NCI-H345 (cell line): ENCODE data around the gene RNLS.

Experiments
- DNase-seq: peaks from one replicate; lab custom pipeline; 2025; lab: John Stamatoyannopoulos, UW

RNLS gene

GRCh38 chr10:88431103-88431502 lies 152.0 kb downstream of the RNLS start:
- DNase-seq = no peak

GRCh38 chr10:88428976-88429375 lies 154.1 kb downstream of the RNLS start:
- DNase-seq = no peak

- DNase-seq = peak; percentile 21
Measured at GRCh38 chr10:88428442-88428841, 154.7 kb downstream of the RNLS start.

- no peak for DNase-seq
Measured at GRCh38 chr10:88427024-88427423, 156.1 kb downstream of the RNLS start.

- no peak for DNase-seq
Measured at GRCh38 chr10:88424881-88425280, 158.2 kb downstream of the RNLS start.

GRCh38 chr10:88423732-88424131 lies 159.4 kb downstream of the RNLS start:
- no peak for DNase-seq

DNA sequence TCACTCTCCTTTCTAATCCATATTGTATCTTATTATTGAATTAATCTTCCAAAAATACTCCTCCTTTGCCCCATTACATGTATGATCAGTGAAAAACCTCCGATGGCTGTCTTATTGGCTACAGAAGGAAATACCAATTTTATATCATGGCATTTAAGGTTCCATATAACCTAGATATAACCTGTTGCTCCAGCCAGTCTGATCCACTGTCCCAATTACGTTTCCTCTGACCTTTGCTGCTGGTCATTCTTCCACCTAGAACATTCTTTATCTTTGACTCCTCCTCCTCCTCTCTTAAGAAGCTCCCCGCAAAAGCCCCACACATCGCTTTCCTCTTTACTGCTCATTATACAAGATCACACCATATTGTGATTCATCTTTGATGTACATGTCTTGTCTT lies 161.5 kb downstream of the RNLS start:
- DNase-seq = no peak

- DNase-seq = no peak
Measured at GRCh38 chr10:88418871-88419270, 164.2 kb downstream of the RNLS start.

DNA sequence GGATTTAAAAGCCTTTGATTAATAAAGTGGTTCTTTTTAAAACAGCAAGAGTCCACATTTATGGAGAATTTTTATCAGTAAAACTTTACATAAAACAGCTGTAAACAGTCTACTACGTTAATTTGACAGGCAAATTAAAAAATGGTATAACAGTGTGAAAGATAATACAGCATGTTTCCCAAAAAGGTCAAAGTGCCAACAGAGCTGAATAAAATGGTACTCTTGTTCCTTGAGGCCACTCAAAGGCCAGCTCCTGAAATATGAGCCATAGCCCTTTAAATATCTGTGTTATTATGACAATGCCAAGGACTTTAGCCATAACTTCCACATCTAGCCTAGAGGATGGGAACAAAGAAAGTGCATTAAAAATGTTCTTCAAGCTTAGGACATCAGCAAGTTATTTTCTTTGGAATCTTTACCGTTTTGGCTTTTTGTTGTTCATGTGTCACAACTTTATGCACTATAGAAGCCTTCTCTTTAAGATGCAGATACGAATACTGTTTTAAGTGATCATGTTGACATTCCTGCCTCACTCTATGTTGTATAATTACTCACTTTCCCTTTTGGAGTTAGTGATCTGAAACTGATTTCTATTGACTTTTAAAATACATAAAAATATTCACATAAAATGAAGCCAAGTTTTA lies 165.6 kb downstream of the RNLS start:
- no peak for DNase-seq

- DNase-seq = no peak
Measured at GRCh38 chr10:88416801-88417200, 166.3 kb downstream of the RNLS start.

DNA sequence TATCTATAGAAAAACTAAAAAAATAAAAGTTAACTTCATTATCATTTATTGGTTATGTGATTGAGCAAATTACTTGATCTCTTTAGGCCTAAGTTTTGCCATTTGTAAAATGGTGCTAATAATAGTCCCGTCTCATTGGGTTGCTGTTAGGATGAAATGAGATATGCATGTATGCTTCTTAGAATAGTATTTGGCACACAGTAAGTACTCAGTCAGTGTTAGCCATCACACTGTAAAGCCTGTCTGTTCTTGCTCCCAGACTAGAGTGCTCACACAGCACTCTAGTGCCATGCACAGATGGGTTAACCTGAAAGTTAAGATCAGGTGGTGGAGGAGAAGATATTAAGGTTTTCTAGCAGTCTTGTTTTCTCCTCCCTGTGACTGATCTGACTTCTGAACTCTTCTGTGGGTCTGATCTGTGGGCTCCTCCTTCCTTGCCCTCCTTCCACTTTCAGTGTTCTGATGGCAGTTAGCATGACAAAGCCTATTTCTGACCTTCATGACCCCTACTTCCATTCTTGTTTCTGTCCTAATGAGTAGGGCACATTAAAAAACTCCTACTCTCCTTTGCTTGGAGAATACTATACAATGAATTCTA lies 167.5 kb downstream of the RNLS start:
- no peak for DNase-seq

GRCh38 chr10:88413412-88413811 lies 169.7 kb downstream of the RNLS start:
- DNase-seq = no peak

DNA sequence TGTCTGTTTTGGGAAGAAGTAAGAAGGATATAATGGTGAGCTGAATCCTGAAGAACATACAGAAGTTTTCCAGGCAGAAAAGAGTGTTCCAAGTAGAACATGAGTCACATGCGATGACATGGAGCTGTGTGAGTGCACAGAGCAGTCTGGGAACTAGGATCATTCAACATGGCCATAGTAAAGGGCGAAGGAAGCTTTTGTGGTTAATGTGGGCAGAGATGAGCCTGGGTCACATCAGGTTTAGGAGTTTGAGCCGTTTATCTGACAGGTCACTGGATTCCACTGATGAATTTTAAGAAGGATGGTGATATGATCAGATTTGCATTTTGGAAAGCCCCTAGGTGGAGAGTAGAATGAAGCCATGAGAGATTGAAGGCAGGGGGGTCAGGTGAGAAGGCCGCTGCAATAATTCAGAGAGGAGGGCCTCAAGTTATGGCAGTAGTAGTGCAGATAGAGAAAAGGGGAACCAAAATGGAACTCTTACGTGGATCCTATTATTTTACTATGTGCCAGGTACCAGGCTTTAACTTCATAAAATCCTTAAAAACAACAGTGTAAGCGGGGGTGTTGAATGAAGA lies 171.3 kb downstream of the RNLS start:
- no peak for DNase-seq

DNA sequence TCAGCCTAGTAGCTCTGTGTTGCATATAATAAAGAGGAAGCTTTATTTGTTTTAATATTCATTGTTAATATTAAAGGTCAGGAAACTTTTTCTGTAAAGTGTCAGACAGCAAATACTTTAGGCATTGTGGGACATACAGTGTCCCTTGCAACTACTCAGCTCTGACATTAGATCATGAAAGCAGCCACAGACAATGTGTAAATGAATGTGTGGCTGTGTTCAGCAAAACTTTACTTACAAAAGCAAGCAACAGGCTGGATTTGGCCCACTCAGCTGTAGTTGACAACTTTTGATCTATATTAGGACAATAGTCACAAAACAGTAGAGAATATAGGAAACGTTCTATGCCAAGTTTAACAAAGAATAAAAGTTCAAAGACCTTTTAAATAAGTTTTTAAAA lies 173.3 kb downstream of the RNLS start:
- no peak for DNase-seq

DNA sequence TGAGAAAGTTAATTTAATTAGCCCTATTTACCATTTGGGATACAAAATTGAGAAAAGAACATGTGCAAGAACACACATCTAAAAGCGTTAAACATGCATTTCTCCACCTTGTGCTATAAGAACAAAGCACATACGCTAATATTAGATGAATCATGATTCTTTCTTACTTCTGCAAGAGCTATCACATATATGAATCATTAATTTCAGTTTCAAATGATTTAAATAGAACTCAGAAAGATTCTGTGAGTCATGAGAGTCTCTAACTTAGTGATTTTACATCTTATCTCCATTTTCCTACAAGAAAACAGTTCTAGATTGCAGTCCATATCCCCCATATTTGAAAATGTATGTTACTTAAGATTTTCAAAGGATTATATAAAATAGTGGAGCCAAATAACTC lies 173.9 kb downstream of the RNLS start:
- no peak for DNase-seq

DNA sequence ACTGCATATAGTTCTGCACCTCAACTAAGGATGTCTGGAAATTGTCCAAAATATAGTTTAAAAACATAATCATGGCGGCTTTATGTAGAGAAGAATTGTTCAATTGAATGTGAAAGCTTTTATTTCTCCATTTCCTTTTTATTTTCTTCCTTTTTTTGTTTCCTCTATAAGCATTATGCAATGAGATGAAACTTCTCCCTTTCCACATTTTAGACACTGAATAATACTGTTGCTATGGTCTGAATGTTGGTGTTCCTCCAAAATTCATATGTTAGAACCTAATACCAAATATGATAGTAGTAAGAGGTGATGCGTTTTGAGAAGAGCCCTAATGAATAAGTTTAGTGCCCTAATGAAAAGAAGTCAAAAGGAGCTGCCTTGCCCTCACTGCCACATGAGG lies 175.0 kb downstream of the RNLS start:
- DNase-seq = no peak

GRCh38 chr10:88404133-88404532 lies 179.0 kb downstream of the RNLS start:
- no peak for DNase-seq

DNA sequence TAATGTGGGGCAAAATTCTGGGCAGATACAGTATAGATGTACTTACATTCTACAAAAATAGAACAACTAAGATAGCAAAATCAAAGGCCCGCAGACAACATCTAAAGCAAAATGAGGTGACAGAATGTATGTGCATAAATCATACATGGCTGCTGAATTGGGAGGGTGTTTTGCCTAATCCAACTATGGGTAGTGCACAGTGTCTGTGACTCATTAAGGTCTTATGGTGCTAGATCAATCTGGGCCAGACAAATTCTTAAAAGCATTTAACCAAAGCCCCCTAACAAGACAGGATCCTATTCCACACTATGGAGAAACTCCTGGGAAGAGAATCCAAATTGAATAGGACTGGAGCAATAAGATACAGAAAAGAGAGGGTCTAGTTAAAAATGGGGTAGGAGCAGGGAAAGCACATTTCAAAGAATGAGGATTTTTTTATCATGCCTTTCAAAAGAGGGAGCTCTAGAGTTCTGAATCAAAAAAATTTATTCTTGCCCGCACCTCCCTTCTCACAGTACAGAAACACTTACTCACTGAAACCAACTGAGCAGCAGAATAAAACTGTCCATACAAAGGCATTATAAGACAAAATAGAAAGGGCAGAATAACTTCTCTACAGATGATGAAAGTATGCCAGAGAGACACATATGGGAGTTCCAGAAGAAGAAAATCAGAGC lies 181.3 kb downstream of the RNLS start:
- no peak for DNase-seq

DNA sequence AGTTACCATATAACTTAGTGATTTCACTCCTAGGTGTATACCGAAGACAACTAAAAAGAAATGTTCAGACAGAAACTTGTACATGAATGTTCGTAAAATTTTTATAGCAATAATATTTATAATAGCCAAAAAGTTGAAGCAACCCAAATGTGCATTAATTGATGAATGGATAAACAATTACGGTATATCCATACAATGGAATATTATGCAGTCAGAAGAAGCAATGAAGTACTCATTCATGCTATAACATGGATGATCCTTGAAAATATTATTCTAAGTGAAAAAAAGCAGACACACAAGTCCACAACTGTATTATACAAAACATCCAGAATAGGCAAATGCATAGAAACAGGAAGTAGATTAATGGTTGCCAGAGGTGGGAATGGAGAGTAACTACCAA lies 183.9 kb downstream of the RNLS start:
- DNase-seq = no peak

DNA sequence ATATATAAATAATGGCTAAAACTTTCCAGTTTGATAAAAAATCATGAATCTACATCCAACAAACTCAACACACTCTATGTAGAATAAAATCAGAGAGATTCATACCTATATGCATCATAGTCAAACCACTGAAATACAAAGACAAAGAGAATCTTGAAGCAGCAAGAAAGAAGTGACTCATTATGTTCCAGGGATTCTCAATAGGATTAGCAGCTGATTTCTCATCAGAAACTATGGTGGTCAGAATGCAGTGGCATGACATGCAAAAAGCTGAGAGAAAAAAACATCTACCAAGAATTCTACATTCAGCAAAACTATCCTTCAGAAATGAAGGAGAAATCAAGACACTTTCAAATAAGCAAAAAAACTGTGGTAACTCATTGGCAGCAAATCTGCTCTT lies 187.4 kb downstream of the RNLS start:
- no peak for DNase-seq

GRCh38 chr10:88392222-88392621 lies 190.9 kb downstream of the RNLS start:
- DNase-seq = no peak

DNA sequence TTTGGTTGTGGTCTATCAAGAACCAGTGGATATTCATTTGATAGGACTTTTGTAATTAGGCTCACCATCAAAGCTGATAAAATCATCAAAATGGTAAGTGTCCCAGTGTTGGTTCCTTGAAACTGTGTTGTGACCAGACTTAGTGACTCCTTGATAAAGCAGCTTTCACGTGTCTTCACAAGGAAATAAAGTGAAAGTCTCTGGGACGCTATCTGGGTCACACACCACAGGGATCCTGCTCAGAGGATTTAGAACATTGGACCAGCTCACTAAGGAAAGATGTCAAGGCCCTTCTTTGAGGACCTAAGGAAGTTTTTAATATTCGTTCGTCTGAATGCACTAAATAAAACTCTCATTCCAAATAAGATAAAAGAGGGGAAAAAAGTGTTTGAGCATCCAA lies 193.1 kb downstream of the RNLS start:
- no peak for DNase-seq

DNA sequence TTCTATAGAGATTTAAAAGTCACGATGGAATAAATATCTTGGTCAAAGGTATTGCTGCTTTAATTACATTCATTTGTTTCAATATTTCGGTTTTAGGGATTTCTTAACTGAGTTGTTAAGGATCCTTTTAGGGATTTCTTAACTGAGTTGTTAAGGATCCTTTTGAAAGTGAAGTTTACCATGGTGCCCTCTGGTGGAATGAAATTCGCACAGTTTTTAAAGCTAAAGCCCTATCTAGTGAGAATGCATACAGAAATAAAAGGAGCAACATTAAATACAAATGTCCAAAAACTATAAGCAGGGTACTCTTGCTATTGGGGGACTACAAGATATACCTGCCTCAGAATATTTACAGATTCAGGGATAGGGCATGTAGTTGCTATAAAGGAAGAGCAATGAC lies 193.7 kb downstream of the RNLS start:
- peak; percentile 15 for DNase-seq
